GM18907 (cell line): ENCODE measurements around the gene ACP4.
"Not testable (repeated sequence)": the region's sequence is repeated elsewhere in the genome, so short reads cannot be mapped to it uniquely, and the experiment has no call there.

Source experiments
- ATAC-seq: cut with Tn5 transposase; IDR thresholded peaks from one replicate; pipeline ENCODE4 v1.9.1; 2021; ENCODE audit warnings: mild to moderate bottlenecking, moderate library complexity; ENCODE audit not compliant: unreplicated experiment

ACP4 gene

DNA sequence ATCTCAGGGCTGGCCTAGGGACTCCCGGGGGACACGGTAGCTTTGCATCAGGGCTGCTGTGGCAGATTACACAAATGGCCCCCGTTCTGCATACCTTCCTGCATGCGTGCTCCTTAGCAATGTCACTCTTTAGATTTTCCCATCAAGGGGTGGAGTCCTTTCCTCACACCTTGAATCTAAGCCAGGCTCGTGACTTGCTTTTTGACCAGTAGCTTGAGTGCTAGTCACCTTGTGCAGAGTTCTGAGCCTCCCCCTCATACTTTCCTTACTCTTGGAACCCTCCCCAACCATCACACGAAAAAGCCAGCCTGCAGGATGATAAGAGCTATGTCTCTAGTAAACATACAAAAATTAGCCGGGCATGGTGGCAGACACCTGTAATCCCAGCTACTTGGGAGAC lies 16.8 kb upstream of the ACP4 start:
- ATAC-seq: not testable (repeated sequence)

DNA sequence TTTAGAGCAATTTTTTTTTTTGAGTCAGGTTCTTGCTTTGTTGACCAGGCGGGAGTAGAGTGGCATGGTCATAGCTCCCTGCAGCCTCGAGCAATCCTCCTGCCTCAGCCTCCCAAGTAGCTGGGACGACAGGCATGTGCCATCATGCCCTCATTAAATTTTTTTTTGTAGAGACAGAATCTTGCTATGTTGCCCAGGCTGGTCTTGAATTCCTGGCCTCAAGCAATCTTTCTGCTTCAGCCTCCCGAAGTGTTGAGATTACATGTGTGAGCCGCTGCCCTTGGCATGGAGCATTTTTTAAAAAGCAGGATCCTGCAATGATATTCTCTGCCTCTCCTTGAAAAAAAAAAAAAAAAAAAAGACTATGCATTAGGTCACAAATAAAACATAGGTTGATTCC lies 14.1 kb upstream of the ACP4 start:
- no peak for ATAC-seq

DNA sequence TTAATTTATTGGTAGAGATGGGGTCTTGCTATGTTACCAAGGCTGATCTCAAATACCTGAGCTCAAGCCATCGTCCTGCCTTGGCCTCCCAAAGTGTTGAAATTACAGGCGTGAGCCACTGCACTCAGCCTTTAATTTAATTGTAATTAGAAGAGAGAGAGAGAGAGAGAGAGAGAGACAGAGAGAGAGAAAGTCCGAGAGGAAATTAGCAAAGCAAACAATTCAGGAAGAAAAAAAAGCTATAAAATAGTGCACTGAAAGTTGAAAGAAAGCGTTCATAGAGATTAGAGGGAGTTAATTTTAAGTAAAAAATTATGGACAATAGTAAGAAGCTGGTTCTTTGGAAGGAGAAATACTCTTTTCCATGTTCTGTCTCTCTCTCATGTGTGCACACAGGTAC lies 13.0 kb upstream of the ACP4 start:
- no peak for ATAC-seq

DNA sequence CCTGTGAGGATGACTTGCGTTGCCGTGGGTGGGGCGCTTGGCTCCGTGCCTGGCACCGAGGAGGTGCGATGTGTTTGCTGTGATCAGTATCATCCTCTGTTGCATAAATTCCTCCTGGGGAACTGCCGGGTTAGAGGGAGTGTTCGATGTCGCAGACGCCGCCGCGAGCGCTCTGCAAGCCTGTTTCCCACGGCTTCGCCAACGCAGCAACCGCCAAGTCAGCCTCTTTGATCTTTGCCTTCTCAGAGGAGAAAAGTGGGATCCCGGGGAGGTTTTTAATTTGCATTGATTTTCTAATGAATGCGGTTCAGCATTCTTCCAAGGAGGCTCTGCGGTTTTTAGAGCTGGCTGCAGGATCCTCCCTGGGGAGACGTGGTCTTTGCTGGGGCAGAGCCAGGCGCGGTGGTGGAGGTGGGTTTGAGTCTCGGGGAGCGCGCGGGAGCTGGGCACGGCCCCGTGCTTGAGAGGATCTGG lies 12.3 kb upstream of the ACP4 start:
- ATAC-seq: no peak

DNA sequence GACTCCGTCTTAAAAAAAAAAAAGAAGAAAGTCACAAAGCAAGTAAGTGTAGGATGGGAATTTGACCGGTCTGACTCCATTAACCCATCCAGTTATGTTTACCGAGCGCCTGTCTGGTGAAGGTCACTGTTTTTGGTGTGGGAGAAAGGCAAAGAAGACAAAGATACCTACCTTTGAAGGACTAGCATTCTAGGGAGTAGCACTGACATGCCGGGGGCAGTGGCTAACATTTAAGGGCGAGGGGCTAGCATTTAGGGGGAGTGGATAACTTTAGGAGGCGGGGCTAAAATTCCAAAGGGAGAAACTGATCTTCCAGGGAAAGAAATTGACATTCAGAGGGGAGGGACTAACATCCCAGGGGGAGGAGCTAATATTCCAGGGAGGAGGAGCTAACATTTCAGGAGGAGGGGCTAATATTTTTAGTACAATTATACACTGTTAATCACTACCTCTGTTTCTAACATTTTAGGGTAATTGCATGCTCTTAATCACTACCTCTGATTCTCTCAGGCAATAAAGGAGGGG lies 11.2 kb upstream of the ACP4 start:
- no peak for ATAC-seq

DNA sequence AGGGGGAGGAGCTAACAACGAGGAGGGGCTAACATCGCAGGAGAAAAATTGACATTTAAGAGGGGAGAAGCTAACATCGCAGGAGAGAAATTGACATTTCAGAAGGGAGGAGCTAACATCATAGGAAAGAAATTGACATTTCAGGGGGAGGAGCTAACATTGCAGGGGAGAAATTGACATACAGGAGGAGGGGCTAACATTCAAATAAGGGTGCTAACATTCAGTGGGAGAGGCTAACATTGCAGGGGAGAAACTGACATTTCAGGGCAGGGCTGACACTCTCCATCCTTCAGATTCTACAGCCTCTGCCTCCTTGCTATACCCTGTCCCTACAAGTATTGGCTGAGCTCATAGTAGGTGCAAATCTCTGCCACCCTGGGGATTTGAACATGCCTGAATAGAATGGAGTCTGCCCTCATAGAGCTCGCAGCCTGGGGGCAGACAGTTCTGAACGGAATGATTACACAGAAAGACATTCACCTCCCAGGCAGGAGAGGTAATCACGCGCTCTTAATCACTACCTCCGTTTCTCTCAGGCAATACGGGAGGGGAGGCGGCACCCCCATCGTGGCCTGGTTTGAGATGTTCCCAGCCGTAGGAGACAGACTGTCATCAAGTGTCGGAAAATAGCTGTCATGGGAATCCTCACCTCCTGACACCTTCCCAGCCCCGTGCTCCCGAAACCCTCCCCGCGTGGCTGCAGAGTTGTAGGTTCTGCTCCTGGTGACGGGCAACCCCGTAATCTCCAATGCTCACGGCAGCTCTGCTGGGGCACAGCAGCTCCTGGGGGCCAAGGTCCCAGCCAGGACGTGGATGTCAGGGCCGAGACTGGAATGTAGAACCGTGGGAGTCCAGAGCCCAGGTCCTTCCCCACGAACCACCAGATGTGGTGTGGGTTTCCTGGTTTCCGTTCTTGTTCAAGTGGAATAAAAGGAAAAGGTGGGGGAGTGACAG lies 10.4 kb upstream of the ACP4 start:
- ATAC-seq: no peak

DNA sequence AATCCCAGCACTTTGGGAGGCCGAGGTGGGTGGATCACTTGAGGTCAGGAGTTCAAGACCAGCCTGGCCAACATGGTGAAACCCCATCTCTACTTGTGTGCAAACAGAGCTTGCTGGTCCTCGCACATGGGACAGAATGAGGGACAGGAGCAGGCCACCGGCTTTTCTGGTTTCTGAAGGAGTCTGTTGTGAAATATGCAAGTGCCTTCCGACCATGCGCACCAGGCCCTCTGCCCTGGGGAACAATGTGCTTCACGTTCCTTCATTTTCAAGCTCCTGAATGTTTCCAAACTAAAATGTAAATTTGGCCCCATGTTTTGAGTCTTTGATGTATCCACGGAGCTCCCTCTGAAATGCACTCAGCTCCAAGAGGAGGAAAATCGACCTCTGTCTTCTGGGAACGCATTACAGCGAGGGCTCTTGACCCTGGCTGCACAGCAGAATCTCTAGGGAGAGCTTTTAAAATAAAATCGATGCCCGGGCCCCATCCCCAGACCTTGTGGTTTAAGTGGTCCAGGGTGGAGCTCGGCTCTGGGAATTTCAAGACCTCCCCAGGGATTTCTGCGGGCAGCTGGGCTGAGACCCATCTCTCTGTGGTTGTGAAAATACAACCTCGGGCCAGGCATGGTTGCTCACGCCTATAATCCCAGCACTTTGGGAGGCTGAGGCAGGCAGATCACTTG lies 9.3 kb upstream of the ACP4 start:
- ATAC-seq: no peak

DNA sequence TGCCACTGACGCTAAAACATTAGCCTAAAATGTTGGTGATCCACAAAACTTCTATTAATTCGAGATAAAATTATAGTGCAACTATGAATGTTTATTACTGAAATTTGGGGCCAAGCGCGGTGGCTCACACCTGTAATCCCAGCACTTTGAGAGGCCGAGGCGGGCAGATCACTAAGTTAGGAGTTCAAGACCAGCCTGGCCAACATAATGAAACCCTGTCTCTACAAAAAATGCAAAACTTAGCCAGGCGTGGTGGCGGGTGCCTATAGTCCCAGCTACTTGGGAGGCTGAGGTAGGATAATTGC lies 6.4 kb upstream of the ACP4 start:
- ATAC-seq: not testable (repeated sequence)

DNA sequence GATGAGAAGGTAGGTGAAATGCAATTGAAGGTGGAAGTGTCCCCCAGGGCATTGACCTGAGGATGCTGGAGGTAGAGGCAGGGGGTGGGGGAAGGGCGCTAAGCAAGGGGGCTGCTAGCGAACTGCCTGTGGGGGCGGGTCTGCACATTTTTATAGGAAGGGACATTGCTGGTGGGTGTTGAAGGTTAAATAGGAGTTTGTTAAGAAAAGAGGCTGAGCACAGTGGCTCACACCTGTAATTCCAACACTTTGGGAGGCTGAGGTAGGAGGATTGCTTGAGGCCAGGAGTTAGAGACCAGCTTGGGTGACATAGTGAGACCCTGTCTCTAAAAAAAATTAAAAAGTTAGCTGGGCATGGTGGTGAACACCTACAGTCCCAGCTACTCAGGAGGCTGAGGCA lies 5.5 kb upstream of the ACP4 start:
- ATAC-seq: no peak

DNA sequence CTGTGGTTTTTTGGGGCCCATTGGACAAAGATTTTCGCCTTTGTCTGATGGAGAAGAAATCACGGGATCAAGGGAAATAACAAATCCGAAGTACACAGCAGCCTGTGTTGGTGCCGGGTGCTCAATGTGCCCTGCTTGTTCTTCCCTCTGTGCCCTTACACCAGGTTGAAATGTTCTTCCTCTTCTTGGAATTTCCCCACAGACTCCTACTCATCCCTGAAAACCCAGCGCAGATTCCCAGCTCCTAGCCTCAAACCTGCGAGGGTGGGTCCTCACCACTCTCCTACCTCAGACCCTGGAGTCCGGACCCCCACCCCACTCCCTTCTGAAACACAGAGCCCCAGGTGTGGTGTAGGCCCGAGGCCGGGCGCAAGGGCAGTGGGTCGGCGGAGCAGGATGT lies 4.9 kb upstream of the ACP4 start:
- ATAC-seq: no peak

DNA sequence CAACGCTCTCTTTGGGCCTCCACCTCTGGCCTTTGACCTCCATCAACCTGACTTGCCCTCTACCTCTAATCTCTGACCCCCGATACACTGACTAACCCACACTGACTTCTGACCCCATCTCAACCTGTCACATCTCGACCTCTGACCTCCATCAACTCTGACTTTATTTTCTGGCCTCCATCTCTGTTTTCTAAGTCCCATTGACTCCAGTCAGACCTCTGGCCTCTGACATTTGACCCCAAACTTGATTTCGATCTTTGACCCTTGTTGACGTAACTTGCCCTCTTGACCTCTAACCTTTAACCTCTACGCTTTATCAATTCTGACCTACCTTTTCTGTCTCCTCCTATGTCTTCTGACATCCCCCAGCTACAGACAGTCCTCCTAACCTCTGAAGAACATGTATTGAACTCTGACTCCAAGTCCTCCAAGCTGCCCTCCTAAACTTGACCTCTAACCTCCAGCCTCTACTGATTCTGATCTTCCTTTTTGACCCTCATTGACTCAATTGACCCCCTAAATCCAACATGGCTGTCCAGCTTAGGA lies 780 bp downstream of the ACP4 start:
- no peak for ATAC-seq

DNA sequence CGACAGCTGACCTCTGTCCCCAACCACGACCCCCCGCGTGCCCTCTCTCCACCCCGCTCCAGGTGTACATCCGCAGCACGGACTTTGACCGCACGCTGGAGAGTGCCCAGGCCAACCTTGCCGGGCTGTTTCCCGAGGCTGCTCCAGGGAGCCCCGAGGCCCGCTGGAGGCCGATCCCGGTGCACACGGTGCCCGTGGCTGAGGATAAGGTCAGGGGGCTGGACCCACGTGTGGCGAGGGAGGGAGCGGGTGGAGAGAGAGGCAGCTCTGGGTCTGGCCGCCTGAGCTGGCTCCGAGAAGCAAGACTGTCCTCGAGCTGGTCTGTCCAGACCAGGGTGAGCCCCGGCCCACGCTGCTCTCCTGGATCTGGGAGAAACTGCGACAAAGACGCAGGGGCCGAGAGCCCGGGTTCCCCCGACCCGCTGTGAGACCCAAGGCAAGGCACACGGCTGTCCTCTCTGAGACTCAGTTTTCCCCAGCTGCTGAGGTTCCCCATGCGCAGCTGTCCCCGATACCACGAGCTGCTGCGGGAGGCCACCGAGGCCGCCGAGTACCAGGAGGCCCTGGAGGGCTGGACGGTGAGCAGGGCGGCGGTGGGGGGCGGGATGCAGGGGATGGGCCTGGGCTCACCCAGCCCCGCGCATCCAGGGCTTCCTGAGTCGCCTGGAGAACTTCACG lies 1.5 kb downstream of the ACP4 start:
- no peak for ATAC-seq

DNA sequence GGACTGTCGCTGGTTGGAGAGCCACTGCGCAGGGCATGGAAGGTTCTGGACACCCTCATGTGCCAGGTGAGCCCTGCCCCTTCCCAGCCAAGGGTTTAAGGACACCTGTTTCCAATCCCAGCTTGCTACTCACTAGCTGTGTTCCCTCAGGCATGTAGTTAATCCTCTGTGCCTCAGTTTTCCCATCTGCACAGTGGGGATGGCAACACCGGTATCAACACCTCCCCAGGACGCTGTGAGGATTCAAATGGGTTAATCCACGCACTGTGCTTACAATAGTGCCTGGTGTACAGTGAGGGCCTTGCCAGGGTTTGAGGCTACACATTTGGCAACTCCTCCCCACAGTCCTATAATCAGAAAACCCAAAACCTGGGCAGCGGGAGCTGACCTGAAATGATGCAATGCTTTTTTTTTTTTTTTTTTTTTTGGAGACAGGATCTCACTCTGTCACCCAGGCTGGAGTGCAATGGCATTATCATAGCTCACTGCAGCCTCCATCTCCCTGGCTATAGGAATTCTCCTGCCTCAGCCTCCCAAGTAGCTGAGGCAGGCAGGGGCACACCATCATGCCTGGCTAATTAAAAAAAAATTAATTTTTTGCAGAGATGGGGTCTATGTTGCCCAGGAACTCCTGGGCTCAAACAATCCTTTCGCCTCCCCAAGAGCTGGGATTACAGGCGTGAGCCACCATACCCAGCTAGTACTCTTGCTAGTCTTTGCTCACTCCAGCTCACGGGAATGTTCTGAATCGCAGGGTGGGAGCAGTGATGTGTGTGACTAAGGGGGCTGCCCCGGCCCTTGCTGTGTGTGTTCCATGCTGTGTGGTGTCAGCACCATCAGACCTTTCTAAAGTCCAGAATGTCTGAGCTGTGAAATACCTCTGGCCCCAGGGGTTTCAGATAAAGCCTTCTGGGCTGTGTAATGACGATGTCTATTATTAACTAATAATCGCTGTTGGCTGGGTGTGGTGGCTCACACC lies 2.3 kb downstream of the ACP4 start:
- no peak for ATAC-seq

DNA sequence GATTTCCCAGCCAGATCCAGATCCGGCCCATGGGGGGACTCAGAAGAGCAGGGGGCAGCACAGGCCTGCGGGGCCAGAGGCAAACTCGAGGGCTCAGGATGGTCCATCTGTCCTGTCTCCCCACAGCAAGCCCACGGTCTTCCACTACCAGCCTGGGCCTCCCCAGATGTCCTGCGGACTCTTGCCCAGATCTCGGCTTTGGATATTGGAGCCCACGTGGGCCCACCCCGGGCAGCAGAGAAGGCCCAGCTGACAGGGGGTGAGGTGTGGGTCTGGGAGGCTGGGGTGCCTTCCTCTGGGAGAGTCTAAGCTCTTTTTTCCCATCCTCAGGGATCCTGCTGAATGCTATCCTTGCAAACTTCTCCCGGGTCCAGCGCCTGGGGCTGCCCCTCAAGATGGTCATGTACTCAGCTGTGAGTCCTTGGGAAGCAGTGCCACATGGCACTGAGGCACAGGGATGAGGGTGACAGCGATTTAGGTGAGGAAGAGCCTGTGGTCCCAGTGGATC lies 3.4 kb downstream of the ACP4 start:
- ATAC-seq: no peak

DNA sequence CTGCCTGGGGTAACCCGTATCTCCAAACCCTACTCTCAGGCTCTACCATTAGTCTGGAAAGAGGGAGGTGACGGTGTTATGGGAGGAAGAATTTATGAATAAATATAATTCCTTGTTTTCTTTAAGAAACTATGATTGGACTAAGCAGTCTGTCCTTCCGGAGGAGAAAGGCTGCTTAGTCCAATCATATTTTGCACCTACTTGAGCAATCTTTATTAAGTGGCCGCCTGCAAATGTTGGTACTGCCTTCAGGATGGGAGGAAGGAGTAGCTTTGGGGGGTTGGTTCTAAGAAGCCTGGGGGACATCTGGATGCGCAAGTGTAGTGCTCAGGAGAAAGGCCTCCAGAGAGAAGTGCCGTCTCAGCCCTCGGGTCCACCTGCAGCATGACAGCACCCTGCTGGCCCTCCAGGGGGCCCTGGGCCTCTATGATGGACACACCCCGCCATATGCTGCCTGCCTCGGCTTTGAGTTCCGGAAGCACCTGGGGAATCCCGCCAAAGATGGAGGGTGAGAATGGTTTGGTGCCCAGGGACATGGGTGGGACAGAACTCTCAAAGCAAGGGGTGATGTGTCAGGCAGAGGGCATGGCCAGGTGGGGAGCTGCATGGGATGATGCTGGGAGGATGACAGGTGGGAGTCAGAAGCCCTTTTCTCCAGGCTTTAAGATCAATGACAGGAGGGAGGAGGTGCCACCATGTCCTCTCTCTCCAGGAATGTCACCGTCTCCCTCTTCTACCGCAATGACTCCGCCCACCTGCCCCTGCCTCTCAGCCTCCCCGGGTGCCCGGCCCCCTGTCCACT lies 4.1 kb downstream of the ACP4 start:
- ATAC-seq: no peak

DNA sequence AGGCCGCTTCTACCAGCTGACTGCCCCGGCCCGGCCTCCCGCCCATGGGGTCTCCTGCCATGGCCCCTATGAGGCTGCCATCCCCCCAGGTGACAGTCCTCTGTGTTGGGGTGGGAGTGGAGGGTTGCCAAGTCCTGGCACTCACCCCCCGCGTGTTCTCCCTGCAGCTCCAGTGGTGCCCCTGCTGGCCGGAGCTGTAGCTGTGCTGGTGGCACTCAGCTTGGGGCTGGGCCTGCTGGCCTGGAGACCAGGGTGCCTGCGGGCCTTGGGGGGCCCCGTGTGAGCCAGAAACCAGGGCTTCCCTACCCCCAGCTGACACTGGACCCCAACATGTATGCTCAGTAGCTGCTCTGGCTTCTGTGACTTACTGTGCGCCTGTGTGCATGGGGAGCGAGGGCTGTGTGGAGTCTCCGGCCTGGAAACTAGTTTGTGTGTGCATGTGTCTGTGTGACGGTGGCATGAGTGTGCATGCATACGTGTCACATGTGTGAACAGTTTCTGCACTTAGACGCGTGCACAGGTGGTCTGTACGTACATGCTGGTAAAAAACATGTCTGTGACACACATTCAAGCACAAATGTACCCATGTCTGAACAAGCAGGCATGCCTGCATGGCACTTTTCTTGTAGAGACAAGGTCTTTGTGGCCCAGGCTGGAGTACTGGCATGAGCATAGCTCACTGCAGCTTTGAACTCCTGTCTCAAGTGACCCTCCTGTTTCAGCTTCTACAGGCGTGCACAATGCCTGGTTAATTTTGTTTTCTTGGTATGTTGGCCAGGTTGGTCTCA lies 4.9 kb downstream of the ACP4 start:
- no peak for ATAC-seq

DNA sequence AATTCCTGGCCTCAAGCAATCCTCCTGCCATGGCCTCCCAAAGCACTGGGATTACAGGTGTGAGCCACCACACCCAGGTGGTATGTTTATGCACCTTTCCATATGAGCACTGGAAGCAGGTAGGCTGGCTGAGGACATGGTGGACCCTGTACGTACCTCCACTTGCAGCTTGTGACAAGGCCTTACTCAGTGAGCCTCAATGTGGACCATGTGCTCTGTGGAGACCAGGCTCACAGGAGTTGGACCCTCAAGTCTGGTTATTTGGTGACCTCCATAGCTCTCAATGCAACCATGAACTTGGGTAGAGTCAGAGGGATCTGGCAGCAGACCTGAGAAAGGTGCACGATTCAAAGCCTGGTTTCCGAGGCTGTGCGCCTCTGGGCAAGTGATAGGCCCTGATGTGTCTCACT lies 5.5 kb downstream of the ACP4 start:
- ATAC-seq: no peak

DNA sequence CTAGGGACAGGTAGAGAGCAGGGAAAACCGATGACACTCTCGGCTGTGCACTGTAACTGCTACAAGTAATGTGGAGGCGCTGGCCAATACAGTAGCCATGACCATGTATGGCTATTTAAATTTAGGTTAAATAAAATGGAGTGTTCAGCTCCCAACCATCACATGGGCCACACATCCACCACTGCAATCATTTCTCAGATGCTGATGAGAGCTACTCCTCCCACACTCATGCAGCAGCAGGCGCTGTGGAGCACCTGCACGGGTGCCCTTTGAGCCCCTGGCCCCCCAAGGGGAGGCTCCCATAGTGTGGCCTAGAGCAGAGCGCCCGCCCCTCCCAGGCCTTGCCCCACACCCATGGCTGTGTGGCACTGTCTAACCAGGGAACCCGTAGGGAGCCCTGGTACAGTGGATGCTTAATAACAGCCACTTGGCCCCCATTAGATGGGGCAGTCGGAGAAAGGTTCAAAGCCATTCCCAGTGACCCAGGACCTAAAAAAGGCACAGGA lies 6.0 kb downstream of the ACP4 start:
- ATAC-seq: no peak
